Endodermal cell (in vitro differentiated cells): ENCODE results near the gene ATP11B. TPM values are rescaled to one million over a fixed set of nuclear protein-coding genes. Genes with fewer than 3 reads are reported as not detected.

Source experiments
- DNase-seq: peaks from one replicate; pipeline ENCODE4 v3.0.0-alpha.2; 2017
- H3K27ac ChIP-seq: 2 replicates; pipeline ENCODE4 v1.5.1; 2013; ENCODE audit warnings: mild to moderate bottlenecking, low read depth, low read length, moderate library complexity
- H3K27me3 ChIP-seq: 2 replicates; pipeline ENCODE4 v1.6.1; 2013; ENCODE audit warnings: mild to moderate bottlenecking, low read length, moderate library complexity; ENCODE audit not compliant: insufficient read depth, control insufficient read depth, poor library complexity, severe bottlenecking
- H3K36me3 ChIP-seq: 2 replicates; pipeline ENCODE4 v1.7.0; 2013; ENCODE audit warnings: mild to moderate bottlenecking, low read length, moderate library complexity; ENCODE audit not compliant: control insufficient read depth, insufficient read depth
- H3K4me1 ChIP-seq: one replicate; pipeline ENCODE4 v1.7.0; 2013; ENCODE audit warnings: low read length; ENCODE audit not compliant: control insufficient read depth, insufficient read depth
- H3K4me3 ChIP-seq: 2 replicates; pipeline ENCODE4 v1.5.1; 2013; ENCODE audit warnings: mild to moderate bottlenecking, low read length, moderate library complexity
- H3K9ac ChIP-seq: 2 replicates; pipeline ENCODE4 v1.6.1; 2013; ENCODE audit warnings: mild to moderate bottlenecking, low read length, moderate library complexity; ENCODE audit not compliant: poor library complexity, severe bottlenecking; ENCODE audit errors: extremely low read depth
- H3K9me3 ChIP-seq: 2 replicates; pipeline ENCODE4 v1.6.1; 2013; ENCODE audit warnings: mild to moderate bottlenecking, low read length, moderate library complexity; ENCODE audit not compliant: control insufficient read depth
- H3K27ac Mint-ChIP-seq: 2 replicates; pipeline ENCODE4 v1.8.0; 2020; ENCODE audit warnings: mixed read lengths
- H3K27me3 Mint-ChIP-seq: 2 replicates; pipeline ENCODE4 v1.8.0; 2021; ENCODE audit warnings: mild to moderate bottlenecking, mixed read lengths; ENCODE audit not compliant: insufficient read depth
- H3K36me3 Mint-ChIP-seq: 2 replicates; pipeline ENCODE4 v1.8.0; 2020; ENCODE audit warnings: low read depth, mixed read lengths
- H3K4me1 Mint-ChIP-seq: 2 replicates; pipeline ENCODE4 v1.8.0; 2020; ENCODE audit warnings: mixed read lengths
- H3K4me3 Mint-ChIP-seq: 2 replicates; pipeline ENCODE4 v1.8.0; 2020; ENCODE audit warnings: mild to moderate bottlenecking, moderate library complexity, mixed read lengths
- H3K9me3 Mint-ChIP-seq: 2 replicates; pipeline ENCODE4 v1.8.0; 2020; ENCODE audit warnings: mild to moderate bottlenecking, mixed read lengths
- WGBS, 2 experiments: methylation state at CpG; one replicate each; pipeline versions ENCODE4 v1.1.5 to v1.1.7; 2013; ENCODE audit warnings: missing lambda C conversion rate in 2 of 2, mixed read lengths in 1 of 2; ENCODE audit not compliant: insufficient coverage in 1 of 2, insufficient read length in 1 of 2; 5-methylcytosine and 5-hydroxymethylcytosine counted together
- total RNA-seq, 2 donors: library from RNA; stranded (reverse); fragmentation: NEBNext Ultra II Directional in 1 of 2; extraction: Animal tissue kit (Norgen Biotek cat#: 25700) in 1 of 2; gene quantifications; 2 replicates in 1 of 2; 3 replicates in 1 of 2; pipeline ENCODE4 v1.2.1, GENCODE V29; 2021
- TF ChIP-seq, protein P1 (sequence below): fragments of 200-600 bp; sonication (generic); conservative IDR thresholded peaks from 2 replicates; pipeline ENCODE4 v1.5.0; 2021; ENCODE audit warnings: antibody characterized with exemption, mild to moderate bottlenecking

The ATP11B gene
- total RNA-seq, 2 donors from 2014 or later, result 23.6 to 27.8 TPM

DNA sequence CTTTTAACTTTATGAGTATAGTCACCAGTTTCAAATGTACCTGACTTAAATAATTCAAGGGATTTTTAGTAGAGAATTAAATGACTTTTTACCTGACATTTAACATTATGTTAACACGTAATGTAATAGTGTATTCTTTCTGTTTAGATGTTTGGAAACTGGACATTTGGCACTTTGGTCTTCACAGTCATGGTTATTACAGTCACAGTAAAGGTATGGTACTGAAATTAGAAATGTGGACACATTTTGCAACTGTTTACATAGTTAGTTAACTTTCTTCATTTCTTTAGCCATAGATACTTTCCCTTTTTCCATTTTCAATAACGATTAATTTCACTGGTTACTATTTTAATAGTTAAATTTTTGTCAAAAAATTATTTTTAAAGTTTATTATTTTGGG, 103.2 kb downstream of the ATP11B start:
- 92% methylated on average over 1 of the region's 2 CpGs; no CpG with 5 or more reads in 1 of the 2 experiments for WGBS, 2 experiments
- H3K4me3 Mint-ChIP-seq, result no peak overlapping the region
- TF ChIP-seq, protein P1, sequence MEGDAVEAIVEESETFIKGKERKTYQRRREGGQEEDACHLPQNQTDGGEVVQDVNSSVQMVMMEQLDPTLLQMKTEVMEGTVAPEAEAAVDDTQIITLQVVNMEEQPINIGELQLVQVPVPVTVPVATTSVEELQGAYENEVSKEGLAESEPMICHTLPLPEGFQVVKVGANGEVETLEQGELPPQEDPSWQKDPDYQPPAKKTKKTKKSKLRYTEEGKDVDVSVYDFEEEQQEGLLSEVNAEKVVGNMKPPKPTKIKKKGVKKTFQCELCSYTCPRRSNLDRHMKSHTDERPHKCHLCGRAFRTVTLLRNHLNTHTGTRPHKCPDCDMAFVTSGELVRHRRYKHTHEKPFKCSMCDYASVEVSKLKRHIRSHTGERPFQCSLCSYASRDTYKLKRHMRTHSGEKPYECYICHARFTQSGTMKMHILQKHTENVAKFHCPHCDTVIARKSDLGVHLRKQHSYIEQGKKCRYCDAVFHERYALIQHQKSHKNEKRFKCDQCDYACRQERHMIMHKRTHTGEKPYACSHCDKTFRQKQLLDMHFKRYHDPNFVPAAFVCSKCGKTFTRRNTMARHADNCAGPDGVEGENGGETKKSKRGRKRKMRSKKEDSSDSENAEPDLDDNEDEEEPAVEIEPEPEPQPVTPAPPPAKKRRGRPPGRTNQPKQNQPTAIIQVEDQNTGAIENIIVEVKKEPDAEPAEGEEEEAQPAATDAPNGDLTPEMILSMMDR, result no peak
- no peak for DNase-seq
- no peaks in the 10 kb centered on the region for H3K9me3 Mint-ChIP-seq
- Histone ChIP-seq H3K4me1 (no peaks in the 10 kb centered on the region), H3K9me3 (no peaks in the 10 kb centered on the region), H3K4me3 (no peak overlapping the region), H3K36me3 (peaks cover 13% of the 10 kb centered on the region), H3K9ac (no peak overlapping the region), H3K27ac (no peak overlapping the region), H3K27me3 (no peaks in the 10 kb centered on the region)
- H3K27me3 Mint-ChIP-seq, result no peaks in the 10 kb centered on the region
- no peaks in the 10 kb centered on the region for H3K4me1 Mint-ChIP-seq
- no peak overlapping the region for H3K27ac Mint-ChIP-seq
- no peaks in the 10 kb centered on the region for H3K36me3 Mint-ChIP-seq

DNA sequence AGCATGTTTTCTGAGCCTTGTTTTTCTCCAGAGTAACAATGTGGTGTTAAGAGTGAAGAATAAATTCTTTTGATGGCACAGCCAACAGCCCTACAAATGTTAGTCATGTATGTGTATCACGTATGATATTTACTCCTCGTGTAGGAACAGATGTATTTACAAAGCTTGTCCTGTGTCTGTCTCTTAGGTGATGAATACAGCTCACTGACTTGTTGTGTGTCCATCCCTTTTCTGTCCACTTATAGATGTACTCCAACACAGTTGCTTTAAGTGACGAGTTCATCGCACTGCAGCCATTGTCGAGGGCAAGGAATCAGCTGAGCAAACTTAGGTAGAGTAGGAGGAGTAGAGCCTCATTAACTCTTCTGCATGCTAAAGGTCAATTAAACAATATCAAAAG, 108.9 kb downstream of the ATP11B start:
- WGBS, 2 experiments, result 93 to 97% methylated on average over 5 of the region's 5 CpGs
- Mint-ChIP-seq H3K27ac (no peak overlapping the region), H3K36me3 (no peaks in the 10 kb centered on the region), H3K4me3 (no peak overlapping the region), H3K9me3 (no peaks in the 10 kb centered on the region), H3K4me1 (peaks cover 8% of the 10 kb centered on the region), H3K27me3 (no peaks in the 10 kb centered on the region)
- TF ChIP-seq, protein P1, result no peak
- DNase-seq, result no peak
- H3K36me3 ChIP-seq, result peaks cover 25% of the 10 kb centered on the region
- no peak overlapping the region for H3K9ac ChIP-seq
- no peaks in the 10 kb centered on the region for H3K9me3 ChIP-seq
- no peaks in the 10 kb centered on the region for H3K27me3 ChIP-seq
- no peak overlapping the region for H3K27ac ChIP-seq
- no peak overlapping the region for H3K4me3 ChIP-seq
- no peaks in the 10 kb centered on the region for H3K4me1 ChIP-seq

DNA sequence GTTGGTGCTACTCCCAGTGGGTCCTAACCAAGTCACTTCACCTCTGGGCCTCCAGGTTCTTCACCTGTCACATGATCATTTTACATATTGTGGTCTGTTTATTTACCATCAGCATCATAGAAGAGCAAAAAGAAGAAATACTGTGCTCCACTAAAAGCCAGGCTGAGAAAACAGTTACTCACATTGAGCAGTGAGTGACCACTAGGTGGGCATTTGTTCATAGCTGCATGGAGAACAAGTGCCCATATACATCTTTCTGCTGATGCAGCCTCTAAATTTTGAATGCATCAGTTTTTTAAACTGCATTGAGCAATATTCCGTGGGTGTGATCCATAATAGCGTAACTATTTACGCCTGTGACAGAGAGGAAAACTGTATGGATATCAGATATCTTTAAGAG, 110.9 kb downstream of the ATP11B start:
- no peak for DNase-seq
- Histone ChIP-seq H3K9ac (no peak overlapping the region), H3K36me3 (peaks cover 19% of the 10 kb centered on the region), H3K4me1 (no peaks in the 10 kb centered on the region), H3K9me3 (no peaks in the 10 kb centered on the region), H3K27ac (no peak overlapping the region), H3K4me3 (no peak overlapping the region), H3K27me3 (no peaks in the 10 kb centered on the region)
- Mint-ChIP-seq H3K4me1 (peaks cover 8% of the 10 kb centered on the region), H3K36me3 (no peaks in the 10 kb centered on the region), H3K4me3 (no peak overlapping the region), H3K9me3 (no peaks in the 10 kb centered on the region), H3K27ac (no peak overlapping the region), H3K27me3 (no peaks in the 10 kb centered on the region)
- 93 to 98% methylated on average over 3 of the region's 3 CpGs for WGBS, 2 experiments
- TF ChIP-seq, protein P1, result peak; percentile 71
